Islet of Langerhans (tissue), 1 donor: ENCODE measurements around the gene ARAP3.
"Not testable (repeated sequence)": the region's sequence is repeated elsewhere in the genome, so short reads cannot be mapped to it uniquely, and the experiment has no call there.

Source experiments
- FAIRE-seq: peaks from one replicate; lab custom pipeline; 2011; peaks lifted over from hg19 to GRCh38; lab: Jason Lieb, UNC

The ARAP3 gene

DNA sequence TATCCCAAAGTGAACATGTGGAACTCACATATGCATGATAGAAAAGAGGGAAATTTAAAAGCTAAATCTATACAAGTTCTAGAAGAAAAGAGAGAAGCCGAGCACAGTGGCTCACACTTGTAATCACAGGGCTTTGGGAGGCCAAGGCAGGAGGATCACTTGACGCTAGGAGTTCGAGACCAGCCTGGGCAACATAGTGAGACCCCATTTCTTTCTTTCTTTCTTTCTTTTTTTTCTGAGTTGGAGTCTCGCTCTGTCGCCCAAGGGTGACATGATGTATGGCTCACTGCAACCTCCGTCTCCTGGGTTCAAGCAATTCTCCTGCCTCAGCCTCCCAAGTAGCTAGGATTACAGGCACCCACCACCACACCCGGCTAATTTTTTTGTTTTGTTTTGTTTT, 72.1 kb downstream of the ARAP3 start:
- not testable (repeated sequence) for FAIRE-seq

DNA sequence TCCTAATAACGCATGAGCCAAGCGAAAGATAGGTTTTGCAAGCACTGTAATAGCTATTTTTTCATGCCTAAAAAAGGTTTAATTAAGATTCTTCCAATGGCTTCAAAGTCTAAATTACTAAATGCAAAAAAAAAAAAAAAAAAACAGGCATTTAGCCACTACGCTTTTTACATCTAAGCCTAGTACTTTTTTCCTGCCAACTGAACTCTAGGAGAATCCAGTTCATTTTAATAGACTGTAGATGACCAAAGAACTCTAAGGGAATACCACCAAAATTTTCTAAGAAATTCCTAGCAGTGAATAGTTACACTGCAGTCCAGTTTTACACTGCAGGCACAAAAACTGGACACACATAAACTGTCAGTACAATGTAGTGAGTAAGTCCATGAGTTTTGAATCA, 73.0 kb downstream of the ARAP3 start:
- FAIRE-seq, result no peak

- FAIRE-seq, result no peak
Measured at GRCh38 chr5:141608557-141608956, 73.5 kb downstream of the ARAP3 start.

DNA sequence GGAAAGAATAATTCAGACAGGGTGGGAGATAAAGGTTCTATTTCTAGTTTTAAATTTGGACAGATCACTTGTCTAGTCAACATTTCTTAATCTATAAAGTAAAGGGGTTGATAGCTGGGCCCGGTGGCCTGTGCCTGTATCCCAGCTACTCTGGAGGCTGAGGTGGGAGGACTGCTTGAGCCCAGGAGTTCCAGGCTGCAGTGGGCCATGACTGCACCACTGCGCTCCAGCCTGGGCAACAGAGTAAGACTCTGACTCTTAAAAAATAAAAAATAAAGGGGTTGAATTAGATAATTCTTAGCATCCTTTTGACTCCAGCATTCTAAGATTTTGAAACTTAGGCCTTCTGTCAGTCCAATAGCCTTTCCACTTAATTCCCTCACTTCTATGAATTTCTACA, 74.0 kb downstream of the ARAP3 start:
- no peak for FAIRE-seq

DNA sequence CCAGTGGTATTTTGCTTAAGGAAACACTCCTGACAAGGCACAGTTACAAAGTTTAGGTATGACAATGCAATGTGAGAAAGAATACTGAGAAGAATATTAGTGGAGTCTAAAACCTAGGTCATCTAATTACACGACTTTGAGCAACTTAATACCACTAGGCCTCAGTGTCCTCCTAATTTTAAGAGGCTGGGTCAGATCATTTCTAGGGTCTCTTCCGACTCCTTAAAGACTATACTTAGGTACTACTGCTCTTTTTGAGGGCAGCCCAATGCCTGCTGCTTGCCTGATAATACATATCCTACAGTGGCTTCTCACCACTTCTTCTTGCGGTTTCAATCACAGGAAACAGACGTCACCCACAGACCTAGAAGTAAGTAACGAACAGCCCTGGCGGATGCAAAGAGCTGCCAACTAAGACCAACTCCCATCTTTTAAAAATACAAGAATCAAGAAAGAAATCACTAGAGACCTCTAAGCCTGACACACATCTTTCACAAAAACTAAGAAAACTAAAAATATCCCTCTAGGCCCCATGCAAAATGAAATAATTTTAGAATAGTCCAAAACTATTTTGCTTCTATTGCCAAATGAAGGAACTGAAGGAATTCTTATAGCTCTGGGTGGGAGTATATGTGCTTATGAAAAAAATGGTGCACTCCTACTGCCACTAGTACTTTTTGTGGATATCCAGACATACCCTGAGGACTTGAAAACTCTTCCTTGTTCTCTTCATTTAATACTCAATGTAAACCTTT, 76.3 kb downstream of the ARAP3 start:
- no peak for FAIRE-seq

DNA sequence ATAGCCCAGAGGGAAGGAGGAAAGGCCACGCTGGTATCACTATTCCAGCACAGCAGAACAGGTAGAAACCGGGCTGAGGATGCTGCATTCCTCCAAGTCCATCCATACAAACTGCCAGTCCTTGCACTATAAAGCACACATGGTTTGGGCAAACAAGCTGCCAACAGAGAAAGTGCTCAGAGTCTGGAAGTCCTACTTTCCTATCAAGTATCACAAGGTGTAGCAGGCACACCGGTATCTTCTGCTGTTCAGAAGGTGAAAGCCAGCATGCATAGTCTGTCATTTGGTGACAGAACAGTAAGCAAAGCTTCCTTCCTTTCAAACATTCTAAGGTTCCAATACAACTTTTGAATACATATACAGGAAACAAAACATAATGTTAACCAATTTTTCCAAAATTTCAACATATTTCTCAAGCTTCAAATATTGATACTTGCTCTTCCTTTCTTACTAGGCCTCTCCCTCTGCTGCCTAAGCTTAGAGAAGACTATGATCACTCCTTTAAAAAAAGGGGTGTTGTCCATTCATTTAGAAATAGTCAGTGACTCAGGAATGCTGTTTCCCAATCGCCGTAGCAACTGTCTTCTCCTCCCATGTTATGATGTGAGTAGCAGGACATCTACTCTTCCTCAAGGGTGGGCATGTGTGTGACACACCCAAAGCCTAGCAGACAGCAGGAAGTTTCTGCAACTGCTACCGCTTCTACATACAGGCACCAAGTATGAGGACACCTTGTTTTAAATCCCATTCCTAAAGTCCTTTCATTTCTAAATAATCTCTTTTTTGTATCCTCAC, 77.9 kb downstream of the ARAP3 start:
- no peak for FAIRE-seq
